Measurements from ENCODE around the gene WDR7.

DNA sequence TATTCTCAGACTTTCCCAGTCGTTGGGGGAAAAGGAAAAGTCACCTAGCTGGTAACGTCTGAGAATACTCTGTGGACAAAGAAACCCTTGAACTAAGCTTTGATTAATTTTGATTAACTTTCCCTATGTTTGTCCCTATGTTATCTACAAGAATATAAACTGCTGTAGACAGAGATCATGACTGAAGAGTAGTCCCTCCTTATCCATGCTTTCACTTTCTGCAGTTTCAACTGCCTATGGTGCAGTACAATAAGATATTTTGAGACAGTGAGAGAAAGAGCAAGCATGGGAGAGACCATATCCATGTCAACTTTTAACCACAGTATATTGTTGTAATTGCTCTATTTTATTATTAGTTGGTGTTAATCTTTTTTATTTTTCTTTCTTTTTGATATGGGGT is 44.5 kb upstream of the WDR7 start:
- no peak for TF ChIP-seq SP1 (IDR thresholded peaks at IDR 0.05)
- TF ChIP-seq FOXM1 (IDR thresholded peaks at IDR 0.05; ENCODE audit: borderline replicate concordance): no peak
